Effector memory CD8-positive, alpha-beta T cell (primary cell): ENCODE data around the gene ENAM.

ENCODE experiments used
- ATAC-seq: fragments of 150-1000 bp; cut with Tn5 transposase; replicated peaks from 2 replicates; pipeline ENCODE4 v1.10.0; 2021; ENCODE audit warnings: mild to moderate bottlenecking, moderate library complexity
- DNase-seq, 3 experiments: peaks; one replicate each; pipeline ENCODE4 v3.0.0; 2021
- H3K27ac Mint-ChIP-seq, 2 donors: one replicate each; pipeline ENCODE4 v1.8.0; 2022; ENCODE audit warnings: mild to moderate bottlenecking in 2 of 2, mixed read lengths in 2 of 2, moderate library complexity in 2 of 2
- H3K27me3 Mint-ChIP-seq, 2 donors: one replicate each; pipeline ENCODE4 v1.8.0; 2022; ENCODE audit warnings: mixed read lengths in 2 of 2
- H3K36me3 Mint-ChIP-seq: one replicate; pipeline ENCODE4 v1.8.0; 2022; ENCODE audit warnings: mild to moderate bottlenecking, moderate library complexity, mixed read lengths; ENCODE audit not compliant: insufficient read depth
- H3K4me1 Mint-ChIP-seq, 2 donors: one replicate each; pipeline ENCODE4 v1.8.0; 2022; ENCODE audit warnings: low read depth in 2 of 2, mixed read lengths in 2 of 2
- H3K4me3 Mint-ChIP-seq, 2 donors: one replicate each; pipeline ENCODE4 v1.8.0; 2022; ENCODE audit warnings: mild to moderate bottlenecking in 2 of 2, mixed read lengths in 2 of 2, moderate library complexity in 2 of 2
- H3K9me3 Mint-ChIP-seq, 2 donors: one replicate each; pipeline ENCODE4 v1.8.0; 2022; ENCODE audit warnings: mixed read lengths in 2 of 2

Gene ENAM

GRCh38 chr4:70608324-70608723, 20.2 kb upstream of the ENAM start:
- Mint-ChIP-seq H3K4me3 (no peak overlapping the region), H3K27ac (no peak overlapping the region), H3K4me1 (no peaks in the 10 kb centered on the region), H3K27me3 (peaks cover 27 to 55% of the 10 kb centered on the region in 2 donors), H3K9me3 (no peaks in the 10 kb centered on the region), H3K36me3 (no peaks in the 10 kb centered on the region)
- DNase-seq, result no peak
- ATAC-seq, result no peak

GRCh38 chr4:70613306-70614183, 15.0 kb upstream of the ENAM start:
- H3K4me1 Mint-ChIP-seq, result no peaks in the 10 kb centered on the region
- peaks cover 21 to 29% of the 10 kb centered on the region in 2 donors for H3K27me3 Mint-ChIP-seq
- no peaks in the 10 kb centered on the region for H3K36me3 Mint-ChIP-seq
- no peaks in the 10 kb centered on the region for H3K9me3 Mint-ChIP-seq
- DNase-seq, result no peak
- no peak overlapping the region for H3K4me3 Mint-ChIP-seq
- no peak for ATAC-seq
- no peak overlapping the region for H3K27ac Mint-ChIP-seq

- peaks cover 21 to 24% of the 10 kb centered on the region in 2 donors for H3K27me3 Mint-ChIP-seq
- H3K9me3 Mint-ChIP-seq, result no peaks in the 10 kb centered on the region
- no peaks in the 10 kb centered on the region for H3K4me1 Mint-ChIP-seq
- no peaks in the 10 kb centered on the region for H3K36me3 Mint-ChIP-seq
- no peak for DNase-seq
- no peak overlapping the region for H3K4me3 Mint-ChIP-seq
- no peak overlapping the region for H3K27ac Mint-ChIP-seq
- no peak for ATAC-seq
Measured at GRCh38 chr4:70614184-70614555, 14.4 kb upstream of the ENAM start.

DNA sequence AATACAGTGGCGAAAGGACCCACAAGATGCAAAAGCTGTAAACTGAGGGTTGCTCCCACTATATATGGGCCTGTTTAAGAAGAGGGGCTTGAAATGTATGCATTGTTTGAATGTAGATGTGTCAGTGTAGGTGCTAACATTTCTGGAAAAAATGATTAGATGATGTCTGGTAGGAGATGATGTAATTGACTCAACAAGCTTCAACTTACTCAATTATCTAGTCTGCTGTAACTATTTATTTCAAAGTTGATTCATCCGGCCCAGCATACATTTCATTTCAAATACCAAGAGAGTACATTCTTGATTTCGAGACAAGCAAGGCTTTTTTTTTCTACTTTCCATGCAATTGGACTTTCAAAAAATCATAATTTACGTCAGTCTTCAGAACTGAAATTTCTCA, 9.3 kb upstream of the ENAM start:
- Mint-ChIP-seq H3K9me3 (no peaks in the 10 kb centered on the region), H3K4me1 (no peaks in the 10 kb centered on the region)

GRCh38 chr4:70619778-70620177, 8.8 kb upstream of the ENAM start:
- Mint-ChIP-seq H3K27me3 (no peaks in the 10 kb centered on the region), H3K9me3 (no peaks in the 10 kb centered on the region), H3K36me3 (no peaks in the 10 kb centered on the region), H3K27ac (no peak overlapping the region), H3K4me1 (no peaks in the 10 kb centered on the region), H3K4me3 (no peak overlapping the region)
- ATAC-seq (peak; percentile 36), DNase-seq (no peak)

More for the DNA sequence above, 9.3 kb upstream of the ENAM start:
- Mint-ChIP-seq H3K4me3 (no peak overlapping the region), H3K27ac (no peak overlapping the region), H3K36me3 (no peaks in the 10 kb centered on the region), H3K27me3 (peaks cover 0 to under 1% of the 10 kb centered on the region in 2 donors)
- ATAC-seq (peak; percentile 33), DNase-seq (no peak)

- no peaks in the 10 kb centered on the region for H3K36me3 Mint-ChIP-seq
- ATAC-seq, result peak; percentile 40
- no peak overlapping the region for H3K4me3 Mint-ChIP-seq
- no peaks in the 10 kb centered on the region for H3K9me3 Mint-ChIP-seq
- no peak for DNase-seq
- no peaks in the 10 kb centered on the region for H3K27me3 Mint-ChIP-seq
- no peak overlapping the region for H3K27ac Mint-ChIP-seq
- no peaks in the 10 kb centered on the region for H3K4me1 Mint-ChIP-seq
Measured at GRCh38 chr4:70623323-70623722, 5.2 kb upstream of the ENAM start.

DNA sequence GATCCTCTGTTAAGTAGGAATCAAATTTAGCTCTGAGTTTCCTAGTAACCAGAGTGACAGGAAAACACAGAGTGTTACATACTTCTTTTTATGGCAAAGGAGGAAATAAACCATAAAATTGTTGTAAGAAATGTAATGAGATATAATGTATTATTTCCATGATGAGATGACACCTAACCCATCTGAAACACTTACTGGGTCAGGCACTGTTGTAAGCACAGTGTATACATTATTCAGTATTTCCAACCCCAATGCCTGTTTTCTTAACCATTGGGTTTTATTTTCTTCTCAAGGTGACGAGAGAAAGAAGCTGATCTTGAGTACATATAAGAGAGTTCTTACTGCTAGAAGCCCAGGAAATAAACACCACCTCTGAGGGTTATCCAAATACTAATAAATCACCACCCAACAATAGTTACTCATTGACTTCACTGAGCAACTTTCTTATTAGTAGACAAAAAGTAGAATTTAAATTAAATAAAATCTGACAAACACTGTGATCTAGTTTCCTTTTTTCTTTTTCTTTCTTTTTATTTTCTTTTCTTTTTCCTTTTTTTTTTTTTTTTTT, 4.2 kb upstream of the ENAM start:
- Mint-ChIP-seq H3K36me3 (no peaks in the 10 kb centered on the region), H3K27ac (no peak overlapping the region), H3K9me3 (no peaks in the 10 kb centered on the region), H3K4me1 (no peaks in the 10 kb centered on the region), H3K4me3 (no peak overlapping the region), H3K27me3 (no peaks in the 10 kb centered on the region)
- peak; percentile 54 for ATAC-seq
- DNase-seq, result no peak

- Mint-ChIP-seq H3K36me3 (peaks cover 2% of the 10 kb centered on the region), H3K4me3 (no peak overlapping the region), H3K4me1 (no peaks in the 10 kb centered on the region), H3K27me3 (no peaks in the 10 kb centered on the region), H3K27ac (no peak overlapping the region), H3K9me3 (no peaks in the 10 kb centered on the region)
- no peak for DNase-seq
- no peak for ATAC-seq
Measured at GRCh38 chr4:70627620-70628019, 924 bp upstream of the ENAM start.

- DNase-seq (no peak), ATAC-seq (no peak)
- H3K27me3 Mint-ChIP-seq, result peaks cover 7 to 16% of the 10 kb centered on the region in 2 donors
- H3K36me3 Mint-ChIP-seq, result peaks cover 2% of the 10 kb centered on the region
- no peak overlapping the region for H3K27ac Mint-ChIP-seq
- H3K4me1 Mint-ChIP-seq, result no peaks in the 10 kb centered on the region
- no peak overlapping the region for H3K4me3 Mint-ChIP-seq
- H3K9me3 Mint-ChIP-seq, result no peaks in the 10 kb centered on the region
Measured at GRCh38 chr4:70629469-70630090, 1.0 kb downstream of the ENAM start.

DNA sequence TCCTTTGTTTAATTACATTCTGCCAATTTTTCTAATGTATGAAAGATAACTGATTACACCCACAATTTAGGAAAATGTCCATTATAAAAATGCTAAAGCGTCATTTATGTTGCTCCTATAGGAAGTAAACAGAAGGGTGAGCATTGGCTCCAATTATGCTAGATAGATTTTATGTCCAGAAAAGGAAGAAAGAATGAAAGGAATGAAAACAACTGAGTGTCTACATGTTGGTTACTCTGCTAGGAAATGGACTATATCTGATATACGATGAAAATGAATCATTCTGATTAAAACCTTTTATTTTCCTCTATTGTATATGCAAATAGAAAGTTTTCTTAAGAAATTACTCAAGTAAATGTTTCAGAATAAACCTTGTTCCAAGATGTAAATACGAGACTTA, 1.6 kb downstream of the ENAM start:
- Mint-ChIP-seq H3K9me3 (no peaks in the 10 kb centered on the region), H3K4me3 (no peak overlapping the region), H3K36me3 (peaks cover 2% of the 10 kb centered on the region), H3K4me1 (no peaks in the 10 kb centered on the region), H3K27me3 (peaks cover 10 to 19% of the 10 kb centered on the region in 2 donors), H3K27ac (no peak overlapping the region)
- ATAC-seq, result no peak
- no peak for DNase-seq

GRCh38 chr4:70632028-70632427, 3.5 kb downstream of the ENAM start:
- Mint-ChIP-seq H3K27ac (no peak overlapping the region), H3K9me3 (no peaks in the 10 kb centered on the region), H3K27me3 (peaks cover 10 to 19% of the 10 kb centered on the region in 2 donors), H3K4me3 (no peak overlapping the region), H3K36me3 (peaks cover 2% of the 10 kb centered on the region), H3K4me1 (no peaks in the 10 kb centered on the region)
- ATAC-seq (no peak), DNase-seq (no peak)

GRCh38 chr4:70634482-70634881, 5.9 kb downstream of the ENAM start:
- H3K36me3 Mint-ChIP-seq, result peaks cover 2% of the 10 kb centered on the region
- no peaks in the 10 kb centered on the region for H3K4me1 Mint-ChIP-seq
- H3K27me3 Mint-ChIP-seq, result peaks cover 16 to 23% of the 10 kb centered on the region in 2 donors
- H3K27ac Mint-ChIP-seq, result no peak overlapping the region
- no peak overlapping the region for H3K4me3 Mint-ChIP-seq
- no peak for ATAC-seq
- no peak for DNase-seq
- H3K9me3 Mint-ChIP-seq, result no peaks in the 10 kb centered on the region

- ATAC-seq (no peak), DNase-seq (no peak)
- Mint-ChIP-seq H3K4me3 (no peak overlapping the region), H3K27me3 (peaks cover 25 to 28% of the 10 kb centered on the region in 2 donors), H3K4me1 (no peaks in the 10 kb centered on the region), H3K36me3 (no peaks in the 10 kb centered on the region), H3K27ac (no peak overlapping the region), H3K9me3 (no peaks in the 10 kb centered on the region)
Measured at GRCh38 chr4:70637239-70637913, 8.8 kb downstream of the ENAM start.
